ENCODE results near the gene GZMM.

GZMM gene

GRCh38 chr19:536881-537404, 6.9 kb upstream of the GZMM start:
- Histone ChIP-seq H3K4me3 (replicated peaks; ENCODE audit: low read depth, low read length) (no peak overlapping the region), H3K27me3 (replicated peaks; ENCODE audit: control insufficient read depth, insufficient read depth, low read length) (no peaks in the 10 kb centered on the region), H3K36me3 (ENCODE audit: control insufficient read depth, insufficient read depth, low read length) (peaks cover 9% of the 10 kb centered on the region)
- DNase-seq (ENCODE audit: extremely low read depth, insufficient read length) = no peak
- no peak for TF ChIP-seq CTCF (IDR thresholded peaks at IDR 0.05; ENCODE audit: insufficient read depth, low read length, poor library complexity, severe bottlenecking)

GRCh38 chr19:538641-539428, 5.0 kb upstream of the GZMM start:
- no peak for TF ChIP-seq CTCF (IDR thresholded peaks at IDR 0.05; ENCODE audit: insufficient read depth, low read length, poor library complexity, severe bottlenecking)
- Histone ChIP-seq H3K4me3 (replicated peaks; ENCODE audit: low read depth, low read length) (no peak overlapping the region), H3K36me3 (ENCODE audit: control insufficient read depth, insufficient read depth, low read length) (peaks cover 13% of the 10 kb centered on the region), H3K27me3 (replicated peaks; ENCODE audit: control insufficient read depth, insufficient read depth, low read length) (no peaks in the 10 kb centered on the region)
- no peak for DNase-seq (ENCODE audit: extremely low read depth, insufficient read length)

- H3K4me3 ChIP-seq (replicated peaks; ENCODE audit: low read depth, low read length) = no peak overlapping the region
- TF ChIP-seq CTCF (IDR thresholded peaks at IDR 0.05; ENCODE audit: insufficient read depth, low read length, poor library complexity, severe bottlenecking) = no peak
- H3K27me3 ChIP-seq (replicated peaks; ENCODE audit: control insufficient read depth, insufficient read depth, low read length) = no peaks in the 10 kb centered on the region
- peaks cover 13% of the 10 kb centered on the region for H3K36me3 ChIP-seq (ENCODE audit: control insufficient read depth, insufficient read depth, low read length)
- DNase-seq (ENCODE audit: extremely low read depth, insufficient read length) = no peak
Measured at GRCh38 chr19:539429-540030, 4.3 kb upstream of the GZMM start.

GRCh38 chr19:540867-541637, 2.8 kb upstream of the GZMM start:
- no peak for TF ChIP-seq CTCF (IDR thresholded peaks at IDR 0.05; ENCODE audit: insufficient read depth, low read length, poor library complexity, severe bottlenecking)
- H3K27me3 ChIP-seq (replicated peaks; ENCODE audit: control insufficient read depth, insufficient read depth, low read length) = no peaks in the 10 kb centered on the region
- H3K36me3 ChIP-seq (ENCODE audit: control insufficient read depth, insufficient read depth, low read length) = peaks cover 13% of the 10 kb centered on the region
- H3K4me3 ChIP-seq (replicated peaks; ENCODE audit: low read depth, low read length) = no peak overlapping the region
- DNase-seq (ENCODE audit: extremely low read depth, insufficient read length) = no peak

GRCh38 chr19:541699-542098, 2.2 kb upstream of the GZMM start:
- TF ChIP-seq CTCF (IDR thresholded peaks at IDR 0.05; ENCODE audit: insufficient read depth, low read length, poor library complexity, severe bottlenecking) = no peak
- Histone ChIP-seq H3K36me3 (ENCODE audit: control insufficient read depth, insufficient read depth, low read length) (peaks cover 9% of the 10 kb centered on the region), H3K27me3 (replicated peaks; ENCODE audit: control insufficient read depth, insufficient read depth, low read length) (no peaks in the 10 kb centered on the region), H3K4me3 (replicated peaks; ENCODE audit: low read depth, low read length) (no peak overlapping the region)
- no peak for DNase-seq (ENCODE audit: extremely low read depth, insufficient read length)

Data from GM06990 (cell line).